ENCODE results near the gene OR8B8.
"Not testable (repeated sequence)": the region's sequence is repeated elsewhere in the genome, so short reads cannot be mapped to it uniquely, and the experiment has no call there.

Gene OR8B8

GRCh38 chr11:124445646-124446150 is at the start of gene OR8B8:
Gene OR8B8, minus strand, starts transcription at chr11:124445696. Its CDS starts 4,611 bp downstream, at chr11:124441085.
- DNase-seq: no peak

DNA sequence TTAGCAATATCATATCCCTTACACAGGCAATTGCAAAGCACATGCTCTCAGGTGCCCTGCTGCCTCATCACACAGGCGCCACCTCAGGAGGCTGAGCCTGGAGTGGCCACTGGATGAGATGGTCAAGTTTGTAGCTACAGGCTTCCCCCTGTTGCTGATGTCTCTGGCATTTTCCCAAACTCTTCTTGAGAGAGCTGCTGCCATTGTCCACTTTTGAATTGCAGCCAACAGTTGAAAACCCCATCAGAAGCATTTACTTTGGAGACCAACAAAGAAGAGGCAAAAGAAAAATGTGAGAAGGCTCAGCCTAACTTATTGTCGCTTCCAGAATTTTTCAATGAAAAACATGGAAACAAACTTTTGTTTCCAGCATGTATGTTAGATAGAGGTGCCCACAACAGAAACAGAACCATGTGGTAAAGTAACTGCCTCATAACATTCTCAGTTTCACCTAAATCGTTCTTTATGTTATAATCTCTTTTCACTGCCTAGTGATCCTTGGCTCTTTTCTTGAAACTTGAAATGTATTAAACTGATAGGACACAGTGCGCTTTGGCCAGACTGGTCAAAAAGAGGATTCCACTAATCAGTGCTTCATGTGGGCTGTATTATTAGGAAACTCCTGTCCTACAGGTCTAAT is 47.6 kb upstream of the OR8B8 start:
- no peak for DNase-seq

DNA sequence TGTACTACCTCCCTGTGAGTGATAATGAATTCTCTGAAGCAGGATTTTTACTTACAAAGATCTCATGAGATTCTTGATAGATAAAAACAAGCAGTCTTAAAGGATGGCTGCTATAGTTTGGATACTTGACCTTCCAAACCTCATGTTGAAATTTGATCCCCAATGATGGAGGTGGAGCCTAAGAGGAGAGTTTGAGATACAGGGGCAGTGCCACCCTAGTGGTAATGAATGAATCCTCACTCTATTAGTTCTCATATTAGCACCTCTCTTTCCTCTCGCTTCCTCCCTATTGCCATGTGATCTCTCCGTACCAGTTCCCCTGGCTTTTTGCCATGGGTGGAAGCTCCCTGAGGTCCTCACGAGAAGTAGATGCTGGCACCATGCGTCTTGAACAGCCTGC is 37.9 kb upstream of the OR8B8 start:
- DNase-seq: no peak

DNA sequence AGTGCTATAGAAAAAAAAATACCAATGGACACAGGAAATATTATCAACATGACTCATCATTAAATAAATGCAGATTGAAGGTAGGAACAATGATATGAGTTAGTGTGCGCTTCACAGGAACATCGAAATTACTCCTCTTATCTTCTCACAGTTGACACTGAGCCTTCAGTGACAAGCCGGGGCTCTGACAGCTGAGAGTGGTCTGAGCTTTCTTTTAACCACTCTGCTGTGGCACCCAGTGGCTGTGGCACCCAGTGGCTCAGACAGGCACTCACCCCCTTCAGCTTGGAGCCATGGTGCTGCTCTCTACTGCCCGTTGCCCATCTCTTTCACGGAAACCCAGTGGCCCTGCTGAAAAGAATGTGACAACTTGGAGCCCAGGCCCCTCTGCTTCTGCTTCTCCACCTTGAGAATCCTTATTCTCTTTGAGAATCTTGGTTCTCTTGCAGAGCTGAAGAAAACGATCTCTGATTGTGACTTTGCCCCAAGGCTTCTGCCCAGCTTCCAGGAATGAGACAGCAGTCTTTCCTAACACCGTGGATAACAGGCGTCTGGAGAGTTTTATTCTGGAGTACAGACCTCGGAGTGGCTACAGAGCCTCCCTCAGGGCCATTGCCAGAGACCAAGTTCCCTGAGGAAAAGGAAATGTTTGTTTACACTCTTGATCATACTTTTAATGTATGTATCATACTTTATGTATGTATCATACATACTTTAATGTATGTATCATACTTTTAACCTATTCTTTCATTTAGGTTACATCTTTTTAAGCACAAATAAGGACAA is 37.1 kb upstream of the OR8B8 start:
- DNase-seq: no peak

DNA sequence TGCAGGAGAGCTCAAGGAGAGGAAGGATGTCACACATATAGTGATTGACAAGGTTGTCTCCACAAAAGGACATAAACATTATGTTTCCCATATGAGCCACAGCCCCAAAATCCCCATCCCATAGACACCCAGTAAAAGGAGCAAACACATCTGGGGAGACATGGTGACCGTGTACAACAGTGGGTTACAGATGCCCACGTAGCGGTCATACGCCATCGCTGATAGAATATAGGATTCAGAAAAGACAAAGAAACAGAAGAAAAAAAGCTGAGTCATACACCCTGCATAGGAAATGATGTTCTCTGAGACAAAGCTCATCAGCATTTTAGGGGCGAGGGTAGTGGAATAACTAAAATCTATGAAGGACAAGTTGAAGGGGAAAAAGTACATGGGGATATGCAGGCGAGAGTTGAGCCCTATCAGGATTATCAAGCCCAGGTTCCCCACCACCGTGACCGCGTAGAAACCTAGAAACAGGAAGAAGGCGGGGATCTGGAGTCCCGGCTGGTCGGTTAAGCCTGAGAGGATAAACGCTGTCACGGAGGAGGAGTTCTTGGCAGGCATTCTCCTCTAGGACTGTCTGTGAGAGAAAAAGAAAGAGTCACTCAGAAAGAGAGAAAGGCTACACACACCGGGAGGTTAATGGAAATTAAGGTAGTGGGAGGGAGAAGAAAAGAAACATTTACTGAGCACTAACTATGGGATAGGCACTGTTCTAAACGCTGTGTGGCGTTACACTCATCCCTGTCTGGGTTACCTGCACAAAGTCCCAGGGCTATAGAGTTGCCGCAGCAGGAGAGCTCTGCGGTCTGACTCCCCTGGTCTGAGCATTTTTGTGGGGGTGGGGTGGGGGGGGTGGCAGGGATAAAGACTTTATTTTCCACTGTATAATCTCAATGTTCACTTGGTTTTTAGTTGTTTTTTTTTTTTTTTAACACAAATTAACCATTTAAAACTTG is 36.1 kb upstream of the OR8B8 start:
- DNase-seq: no peak

GRCh38 chr11:124479561-124479960 is 34.1 kb upstream of the OR8B8 start:
- DNase-seq: no peak

DNA sequence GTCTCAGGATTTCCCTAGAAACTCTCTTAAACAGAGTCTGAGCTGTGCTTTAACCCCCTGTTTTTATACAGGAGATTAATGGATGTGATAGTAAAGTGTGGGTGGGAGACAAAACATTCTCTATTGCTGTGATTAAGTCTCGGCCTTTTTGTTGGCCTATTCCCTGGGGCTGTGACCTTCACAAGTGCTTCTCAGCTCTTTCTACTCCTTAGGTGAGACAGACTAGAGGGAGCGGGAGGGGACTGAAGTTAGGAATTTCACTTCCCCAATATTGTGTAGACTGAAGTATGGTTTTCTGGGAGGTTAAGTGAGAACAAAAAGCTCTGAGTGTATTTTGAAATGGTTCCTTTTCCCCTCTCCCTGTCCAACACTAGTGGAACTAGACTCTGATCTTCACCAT is 29.8 kb upstream of the OR8B8 start:
- no peak for DNase-seq

DNA sequence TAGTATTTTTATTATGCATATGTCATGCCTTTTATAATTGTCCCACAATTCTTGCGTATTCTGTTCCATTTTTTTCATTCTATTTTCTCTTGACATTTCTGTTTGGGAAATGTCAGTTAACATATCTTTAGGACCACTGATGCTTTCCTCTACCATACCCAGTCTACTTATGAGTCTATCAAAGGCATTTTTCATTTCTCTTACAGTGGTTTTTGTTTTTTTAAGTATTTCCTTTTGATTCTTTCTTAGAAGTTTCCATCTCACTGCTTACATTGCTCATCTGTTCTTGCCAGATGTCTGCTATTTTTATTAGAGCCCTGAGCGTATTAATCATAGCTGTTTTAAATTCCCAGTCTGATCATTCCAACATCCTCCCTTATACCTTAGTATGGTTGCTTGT is 29.3 kb upstream of the OR8B8 start:
- DNase-seq: no peak

DNA sequence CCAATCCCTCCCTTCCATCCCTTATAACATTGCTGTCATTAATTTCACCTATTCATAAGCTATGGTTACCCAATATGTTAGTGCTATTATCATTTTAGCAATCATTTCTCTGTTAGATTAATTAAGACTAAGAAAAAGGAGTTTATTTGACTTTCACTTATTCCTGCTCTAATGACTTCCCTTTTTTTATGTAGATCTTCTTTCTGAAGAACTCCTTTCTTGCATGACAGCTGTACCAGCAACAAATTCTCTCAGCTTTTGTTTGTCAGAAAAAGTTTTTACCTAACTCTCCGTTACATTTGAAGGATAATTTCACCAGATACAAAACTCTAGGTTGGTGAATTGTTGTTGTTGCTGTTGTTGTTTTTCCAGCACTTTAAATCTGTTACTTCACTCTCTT is 28.6 kb upstream of the OR8B8 start:
- no peak for DNase-seq

GRCh38 chr11:124473476-124473875 is 28.0 kb upstream of the OR8B8 start:
- DNase-seq: no peak

DNA sequence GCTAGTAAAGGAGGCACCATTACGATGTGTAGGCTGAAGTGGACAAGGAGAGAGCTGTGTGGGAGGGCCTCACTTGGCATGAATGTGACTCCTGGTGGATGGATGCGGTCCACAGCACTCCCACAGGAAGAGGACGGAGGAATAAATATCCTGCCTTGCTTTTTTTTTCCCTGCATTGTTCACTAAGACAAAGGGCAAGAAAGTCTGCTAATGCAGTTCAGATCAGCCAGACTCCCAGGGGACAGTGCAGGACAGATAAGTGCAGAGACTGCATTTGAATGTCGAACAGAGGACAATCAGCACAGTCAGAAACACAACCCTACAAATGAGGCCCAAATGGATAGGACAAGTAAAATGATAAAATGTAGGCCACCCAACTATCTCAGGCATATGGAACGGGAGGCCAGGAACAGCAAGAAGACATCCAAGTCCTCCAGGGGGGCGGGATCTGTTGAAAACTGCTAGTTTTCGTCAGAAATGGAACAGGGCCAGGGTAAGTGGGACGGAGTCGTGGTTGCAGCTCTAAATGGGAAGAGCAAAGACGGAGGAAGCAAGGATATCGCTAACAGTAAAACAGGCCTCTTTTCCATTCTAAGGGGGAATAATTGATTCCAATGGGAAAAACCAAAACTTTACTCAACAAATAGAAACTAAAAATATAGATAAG is 25.2 kb upstream of the OR8B8 start:
- no peak for DNase-seq

DNA sequence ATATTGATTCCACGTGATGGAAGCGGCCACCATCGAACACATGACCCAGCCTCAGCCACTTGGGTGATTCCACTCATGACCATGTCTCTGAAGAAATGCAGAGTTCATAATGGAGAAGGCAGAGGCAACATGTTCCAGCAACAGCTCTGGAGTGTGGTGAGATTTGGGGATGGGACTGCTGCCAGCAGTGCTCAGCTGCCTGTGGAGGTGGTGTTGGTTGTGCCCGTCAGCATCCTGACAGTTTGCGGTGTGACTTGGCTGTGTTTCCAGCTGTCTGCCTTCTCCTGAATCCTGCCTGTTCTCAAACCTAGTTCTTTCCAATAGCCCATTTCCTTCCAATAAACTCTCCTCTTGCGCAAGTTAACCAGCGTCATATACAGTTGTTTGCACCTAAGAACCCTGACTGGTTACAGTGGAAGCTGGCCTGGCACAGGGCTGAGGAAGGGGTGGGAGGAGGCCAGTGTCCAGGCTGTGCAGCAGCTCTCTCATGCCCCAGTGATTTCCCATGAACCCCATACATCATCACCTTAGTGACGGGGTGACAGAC is 22.0 kb upstream of the OR8B8 start:
- DNase-seq: no peak

DNA sequence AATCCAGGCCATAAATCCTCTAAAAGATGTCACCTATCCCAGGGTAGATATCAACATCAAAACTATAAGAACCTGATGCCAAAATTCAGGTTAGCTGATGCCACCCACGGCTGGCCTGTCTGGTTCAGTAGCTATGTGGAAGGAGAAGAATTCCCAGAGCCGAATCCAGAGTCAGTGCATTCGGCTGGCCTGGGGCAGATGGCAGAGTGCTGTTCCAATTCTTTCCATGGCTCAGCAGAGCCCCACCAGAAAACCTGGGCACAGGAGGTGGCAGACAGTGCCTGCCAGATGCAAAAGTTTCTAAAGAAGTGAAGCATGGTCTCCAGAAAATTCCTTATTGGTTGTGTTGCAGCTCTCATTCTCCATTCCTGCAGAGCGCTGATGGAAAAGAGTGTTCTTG is 19.9 kb upstream of the OR8B8 start:
- DNase-seq: no peak

DNA sequence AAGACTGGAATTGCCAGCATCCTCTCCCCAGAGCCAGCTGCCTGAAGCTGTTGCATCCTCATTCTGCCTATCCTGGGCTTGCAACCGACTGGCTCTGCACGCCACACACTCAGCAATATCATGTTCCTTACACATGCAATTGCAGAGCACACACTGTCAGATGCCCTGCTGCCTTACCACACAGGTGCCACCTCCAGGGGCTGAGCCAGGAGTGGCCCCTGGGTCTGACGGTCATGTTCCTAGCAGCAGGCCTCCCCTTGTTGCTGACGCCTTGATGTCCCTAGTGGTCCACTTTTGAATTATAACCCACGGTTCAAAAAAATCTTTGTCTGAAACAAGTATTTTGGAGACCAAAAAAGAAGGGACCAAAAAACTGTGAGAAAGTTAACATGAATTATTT is 18.5 kb upstream of the OR8B8 start:
- DNase-seq: no peak

GRCh38 chr11:124463324-124463723 is 17.8 kb upstream of the OR8B8 start:
- DNase-seq: no peak

DNA sequence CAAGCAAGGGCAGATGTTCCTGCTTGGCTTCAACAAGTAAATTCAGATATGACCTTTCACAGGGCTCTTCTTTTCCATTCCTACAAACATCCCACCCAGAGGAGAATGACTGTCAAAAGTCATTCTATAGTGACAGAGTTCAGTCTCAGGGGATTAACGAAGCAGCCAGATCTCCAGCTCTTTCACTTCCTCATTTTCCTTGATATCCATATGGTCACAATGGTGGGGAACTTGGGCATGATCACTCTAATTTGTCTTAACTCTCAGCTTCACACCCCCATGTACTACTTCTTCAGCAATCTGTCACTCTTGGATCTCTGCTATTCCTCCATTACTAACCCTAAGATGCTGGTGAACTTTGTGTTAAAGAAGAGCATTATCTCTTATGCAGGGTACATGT is 15.0 kb upstream of the OR8B8 start:
- DNase-seq: no peak

DNA sequence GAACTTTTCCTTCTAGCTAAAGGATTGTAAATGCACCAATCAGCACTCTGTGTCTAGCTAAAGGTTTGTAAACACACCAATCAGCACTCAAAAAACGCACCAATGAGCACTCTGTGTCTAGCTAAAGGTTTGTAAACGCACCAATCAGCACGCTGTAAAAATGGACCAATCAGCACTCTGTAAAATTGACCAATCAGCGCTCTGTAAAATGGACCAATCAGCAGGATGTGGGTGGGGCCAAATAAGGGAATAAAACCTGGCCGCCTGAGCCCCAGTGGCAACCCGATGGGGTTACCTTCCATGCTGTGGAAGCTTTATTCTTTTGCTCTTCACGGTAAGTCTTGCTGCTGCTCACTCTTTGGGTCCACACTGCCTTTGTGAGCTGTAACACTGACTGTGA is 13.9 kb upstream of the OR8B8 start:
- DNase-seq: not testable (repeated sequence)

GRCh38 chr11:124454552-124454951 is 9.1 kb upstream of the OR8B8 start:
- DNase-seq: no peak

DNA sequence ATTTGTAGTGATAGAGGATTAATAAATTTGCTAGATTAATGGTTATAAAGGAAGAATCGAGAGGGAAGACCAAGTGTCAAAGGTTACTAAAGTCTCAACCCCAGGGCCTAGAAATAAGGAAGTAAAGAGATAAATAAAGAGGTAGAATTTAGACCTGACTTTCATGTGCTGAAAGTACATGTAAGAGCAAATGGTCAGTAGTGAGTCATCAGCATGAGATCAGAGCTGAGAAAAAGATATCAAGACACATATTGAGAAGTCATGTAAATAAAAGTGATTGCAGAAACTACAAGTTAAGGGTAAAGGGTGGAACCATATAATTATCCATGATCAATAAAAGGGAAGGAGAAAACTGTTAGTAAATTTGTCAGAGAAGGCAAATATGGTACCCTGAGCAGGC is 1.4 kb upstream of the OR8B8 start:
- no peak for DNase-seq

GRCh38 chr11:124442847-124443246 is 2.6 kb downstream of the OR8B8 start:
- DNase-seq: no peak

DNA sequence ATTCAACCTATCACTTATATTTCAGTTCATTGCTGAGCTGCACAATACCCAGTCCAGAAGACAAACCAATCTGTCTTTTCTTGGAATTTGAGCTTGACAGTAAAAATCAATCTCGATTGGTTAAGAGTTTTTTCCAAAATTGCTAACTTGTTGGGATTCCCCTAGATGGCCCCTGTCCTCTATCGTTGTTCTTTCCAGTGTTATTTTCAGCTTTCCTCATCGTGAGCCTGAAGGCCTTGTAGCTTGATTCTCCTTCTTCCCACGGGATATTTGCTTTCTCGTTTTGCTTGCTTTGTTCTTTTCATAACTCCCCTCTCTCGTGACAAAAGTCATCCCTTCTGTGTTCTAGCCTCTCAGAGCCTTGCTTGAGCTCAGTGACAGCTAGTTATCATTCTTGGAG is 3.1 kb downstream of the OR8B8 start:
- no peak for DNase-seq

DNA sequence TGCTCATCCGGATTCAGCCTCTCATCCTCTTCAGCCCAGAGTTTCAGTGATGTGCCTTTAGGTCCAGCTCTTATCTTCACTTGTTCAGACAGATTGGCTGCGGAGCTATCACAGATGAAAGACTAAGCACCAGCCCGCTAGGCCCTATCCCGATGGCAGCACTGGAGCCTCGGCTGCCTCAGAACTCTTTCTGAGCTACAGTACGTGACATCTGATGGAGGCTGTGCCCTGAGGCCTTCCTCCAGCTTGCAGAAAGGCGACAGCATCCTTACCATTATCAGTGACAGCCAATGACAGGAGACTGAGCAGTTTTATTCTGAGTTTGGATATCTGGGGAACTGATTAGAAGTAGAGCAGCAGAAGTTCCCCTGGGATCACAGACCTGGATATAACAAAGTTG is 4.0 kb downstream of the OR8B8 start:
- DNase-seq: no peak

DNA sequence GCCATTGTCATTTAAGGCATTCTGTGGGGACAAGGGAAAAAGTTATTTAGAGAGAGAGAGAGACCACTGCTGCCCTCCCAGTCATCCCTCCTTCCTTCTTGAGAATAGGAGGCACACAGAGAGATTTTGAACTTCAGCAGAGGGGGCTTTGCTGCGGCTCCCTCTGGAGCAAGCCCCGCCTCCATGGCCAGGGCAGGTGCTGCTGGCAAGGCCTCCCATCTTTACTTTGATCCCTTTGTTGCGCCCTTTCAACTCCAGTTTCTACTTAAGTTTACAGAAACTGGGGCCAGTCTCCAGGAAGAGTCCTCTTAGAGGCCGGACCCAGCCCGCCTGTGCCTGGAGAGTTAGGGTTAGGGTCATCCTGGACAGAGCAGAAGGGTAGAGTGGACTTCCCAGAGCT is 4.4 kb downstream of the OR8B8 start:
- DNase-seq: no peak
